Liver (tissue), 9 donors: ENCODE data around the gene TENM3. TPM values are rescaled to one million over a fixed set of nuclear protein-coding genes. Genes with fewer than 3 reads are reported as not detected.

Experiments used
- DNase-seq: peaks from one replicate; pipeline ENCODE4 v3.0.0-alpha.2; 2017; ENCODE audit warnings: low spot score
- H3K27ac ChIP-seq, 2 donors: one replicate each; pipeline ENCODE4 v1.7.0; 2013; ENCODE audit warnings: inconsistent platforms in 2 of 2, low read length in 2 of 2, control low read depth in 1 of 2, low read depth in 1 of 2, mild to moderate bottlenecking in 1 of 2
- H3K27me3 ChIP-seq, 4 donors: one replicate each; pipeline versions ENCODE4 v1.6.1 to v1.7.0; 2013; ENCODE audit warnings: low read length in 3 of 4, inconsistent platforms in 1 of 4, mild to moderate bottlenecking in 1 of 4, moderate library complexity in 1 of 4; ENCODE audit not compliant: control insufficient read depth in 4 of 4, insufficient read depth in 4 of 4
- H3K36me3 ChIP-seq, 4 donors: one replicate each; pipeline versions ENCODE4 v1.6.1 to v1.7.0; 2013; ENCODE audit warnings: low read length in 3 of 4, mild to moderate bottlenecking in 3 of 4, low read depth in 1 of 4, moderate library complexity in 1 of 4; ENCODE audit not compliant: control insufficient read depth in 4 of 4, insufficient read depth in 3 of 4
- H3K4me1 ChIP-seq, 4 donors: one replicate each; pipeline versions ENCODE4 v1.6.1 to v1.7.0; 2013; ENCODE audit warnings: low read length in 3 of 4, mild to moderate bottlenecking in 3 of 4, moderate library complexity in 1 of 4; ENCODE audit not compliant: control insufficient read depth in 4 of 4, insufficient read depth in 4 of 4
- H3K4me3 ChIP-seq, 3 donors: one replicate each; pipeline versions ENCODE4 v1.6.1 to v1.7.0; 2013; ENCODE audit warnings: low read length in 3 of 3, control low read depth in 1 of 3, low read depth in 1 of 3, mild to moderate bottlenecking in 1 of 3
- H3K9ac ChIP-seq, 2 donors: one replicate each; pipeline ENCODE4 v1.7.0; 2013; ENCODE audit warnings: low read length in 2 of 2, mild to moderate bottlenecking in 2 of 2, moderate library complexity in 2 of 2, control low read depth in 1 of 2, low read depth in 1 of 2
- H3K9me3 ChIP-seq, 4 donors: one replicate each; pipeline versions ENCODE4 v1.6.1 to v1.7.0; 2013; ENCODE audit warnings: low read length in 3 of 4; ENCODE audit not compliant: control insufficient read depth in 4 of 4
- EGR1 ChIP-seq, 2 donors: IDR thresholded peaks; 2 replicates each; pipeline ENCODE4 v1.6.1; 2016 to 2018; ENCODE audit warnings: antibody characterized with exemption in 2 of 2, low read depth in 2 of 2
- FOXA1 ChIP-seq: IDR thresholded peaks from 2 replicates; pipeline ENCODE4 v1.6.1; 2016; ENCODE audit warnings: antibody characterized with exemption
- FOXA2 ChIP-seq: IDR thresholded peaks from 2 replicates; pipeline ENCODE4 v1.6.1; 2016; ENCODE audit warnings: antibody characterized with exemption
- GABPA ChIP-seq, 2 donors: IDR thresholded peaks in 1 of 2; conservative IDR thresholded peaks in 1 of 2; 2 replicates each; pipeline ENCODE4 v1.6.1; 2016; ENCODE audit warnings: antibody characterized with exemption in 2 of 2, mild to moderate bottlenecking in 1 of 2, moderate library complexity in 1 of 2
- HNF4A ChIP-seq, 2 donors: conservative IDR thresholded peaks; 2 replicates each; pipeline ENCODE4 v1.6.1; 2016; ENCODE audit warnings: antibody characterized with exemption in 2 of 2, mild to moderate bottlenecking in 2 of 2
- JUND ChIP-seq, 2 donors: IDR thresholded peaks; 2 replicates each; pipeline ENCODE4 v1.6.1; 2016; ENCODE audit warnings: antibody characterized with exemption in 2 of 2
- MAX ChIP-seq: IDR thresholded peaks from 2 replicates; pipeline ENCODE4 v1.6.1; 2016; ENCODE audit warnings: antibody characterized with exemption
- NR2F2 ChIP-seq: IDR thresholded peaks from 2 replicates; pipeline ENCODE4 v1.6.1; 2016; ENCODE audit warnings: antibody characterized with exemption
- RAD21 ChIP-seq, 2 donors: IDR thresholded peaks; 2 replicates each; pipeline ENCODE4 v1.6.1; 2016; ENCODE audit warnings: antibody characterized with exemption in 2 of 2, mild to moderate bottlenecking in 2 of 2
- REST ChIP-seq: IDR thresholded peaks from 2 replicates; pipeline ENCODE4 v1.6.1; 2016; ENCODE audit warnings: antibody characterized with exemption, mild to moderate bottlenecking
- RXRA ChIP-seq, 2 donors: IDR thresholded peaks; 2 replicates each; pipeline ENCODE4 v1.6.1; 2017 to 2018; ENCODE audit warnings: antibody characterized with exemption in 2 of 2, mild to moderate bottlenecking in 1 of 2
- SP1 ChIP-seq: IDR thresholded peaks from 2 replicates; pipeline ENCODE4 v1.6.1; 2018; ENCODE audit warnings: antibody characterized with exemption, mild to moderate bottlenecking
- YY1 ChIP-seq: IDR thresholded peaks from 2 replicates; pipeline ENCODE4 v1.6.1; 2016; ENCODE audit warnings: antibody characterized with exemption, mild to moderate bottlenecking
- WGBS: extraction: QIAGEN DNeasy Blood & Tissue Kit; methylation state at CpG from one replicate; pipeline ENCODE4 v1.1.7; 2013; 5-methylcytosine and 5-hydroxymethylcytosine counted together
- polyA plus RNA-seq, 2 donors: library from polyadenylated mRNA; stranded (reverse) in 1 of 2; unstranded in 1 of 2; fragments of 200-250 nt in 1 of 2; fragments of >200 nt in 1 of 2; fragmentation: Nextera tagmentation in 1 of 2; extraction: Ambion mirVana in 1 of 2; gene quantifications; one replicate each; pipeline versions ENCODE4 v1.2.1 to v1.2.3, GENCODE V29; 2013 to 2015
- total RNA-seq, 2 donors: library from RNA; depleted of rRNA; stranded (reverse); fragments of >200 nt; gene quantifications; one replicate each; pipeline ENCODE4 v1.2.3, GENCODE V29; 2014
- TF ChIP-seq, protein P1 (sequence below): IDR thresholded peaks from 2 replicates; pipeline ENCODE4 v1.6.1; 2016; ENCODE audit warnings: antibody characterized with exemption
- TF ChIP-seq, protein P2 (sequence below): IDR thresholded peaks from 2 replicates; pipeline ENCODE4 v1.6.1; 2016; ENCODE audit warnings: antibody characterized with exemption
- TF ChIP-seq, protein P3 (sequence below): fragments of 150-350 bp; IDR thresholded peaks from 2 replicates; pipeline ENCODE4 v1.5.1; 2017; ENCODE audit warnings: improper control_type of control experiment, low read depth, low read length; ENCODE audit not compliant: missing input control
- donor health status: healthy.
- donor health status: healthy.
- donor health status: healthy.
- donor health status: healthy.
- donor health status: healthy.

TENM3 gene
- total and polyA plus RNA-seq, 4 donors, result 0.32 to 16.8 (median 0.70) TPM

GRCh38 chr4:182704948-182705347, 461.7 kb downstream of the TENM3 start:
- Histone ChIP-seq H3K9me3 (no peaks in the 10 kb centered on the region), H3K4me1 (no peaks in the 10 kb centered on the region), H3K27ac (no peak overlapping the region), H3K36me3 (no peaks in the 10 kb centered on the region), H3K4me3 (no peak overlapping the region), H3K9ac (no peak overlapping the region), H3K27me3 (no peaks in the 10 kb centered on the region)
- TF ChIP-seq, protein P1, sequence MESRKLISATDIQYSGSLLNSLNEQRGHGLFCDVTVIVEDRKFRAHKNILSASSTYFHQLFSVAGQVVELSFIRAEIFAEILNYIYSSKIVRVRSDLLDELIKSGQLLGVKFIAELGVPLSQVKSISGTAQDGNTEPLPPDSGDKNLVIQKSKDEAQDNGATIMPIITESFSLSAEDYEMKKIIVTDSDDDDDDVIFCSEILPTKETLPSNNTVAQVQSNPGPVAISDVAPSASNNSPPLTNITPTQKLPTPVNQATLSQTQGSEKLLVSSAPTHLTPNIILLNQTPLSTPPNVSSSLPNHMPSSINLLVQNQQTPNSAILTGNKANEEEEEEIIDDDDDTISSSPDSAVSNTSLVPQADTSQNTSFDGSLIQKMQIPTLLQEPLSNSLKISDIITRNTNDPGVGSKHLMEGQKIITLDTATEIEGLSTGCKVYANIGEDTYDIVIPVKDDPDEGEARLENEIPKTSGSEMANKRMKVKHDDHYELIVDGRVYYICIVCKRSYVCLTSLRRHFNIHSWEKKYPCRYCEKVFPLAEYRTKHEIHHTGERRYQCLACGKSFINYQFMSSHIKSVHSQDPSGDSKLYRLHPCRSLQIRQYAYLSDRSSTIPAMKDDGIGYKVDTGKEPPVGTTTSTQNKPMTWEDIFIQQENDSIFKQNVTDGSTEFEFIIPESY, result no peak
- TF ChIP-seq HNF4A (conservative IDR thresholded peaks at IDR 0.05) (no peak), JUND (IDR thresholded peaks at IDR 0.05) (no peak), FOXA2 (no peak), YY1 (no peak), NR2F2 (no peak), EGR1 (IDR thresholded peaks at IDR 0.05; ENCODE audit: low read depth in 2 of 2) (no peak), GABPA (IDR thresholded peaks at IDR 0.05 in 1 of 2, conservative IDR thresholded peaks at IDR 0.05 in 1 of 2) (no peak), SP1 (no peak), MAX (no peak), RAD21 (IDR thresholded peaks at IDR 0.05) (no peak), RXRA (IDR thresholded peaks at IDR 0.05) (no peak), FOXA1 (no peak)
- TF ChIP-seq, protein P2, sequence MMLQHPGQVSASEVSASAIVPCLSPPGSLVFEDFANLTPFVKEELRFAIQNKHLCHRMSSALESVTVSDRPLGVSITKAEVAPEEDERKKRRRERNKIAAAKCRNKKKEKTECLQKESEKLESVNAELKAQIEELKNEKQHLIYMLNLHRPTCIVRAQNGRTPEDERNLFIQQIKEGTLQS, result no peak
- WGBS, result 86% methylated on average over 4 of the region's 4 CpGs
- DNase-seq, result no peak

GRCh38 chr4:182705389-182705788, 462.2 kb downstream of the TENM3 start:
- DNase-seq, result no peak
- Histone ChIP-seq H3K36me3 (no peaks in the 10 kb centered on the region), H3K4me1 (no peaks in the 10 kb centered on the region), H3K27ac (no peak overlapping the region), H3K27me3 (no peaks in the 10 kb centered on the region), H3K9me3 (no peaks in the 10 kb centered on the region), H3K4me3 (no peak overlapping the region), H3K9ac (no peak overlapping the region)
- TF ChIP-seq REST (no peak), JUND (IDR thresholded peaks at IDR 0.05) (no peak), NR2F2 (no peak), RAD21 (IDR thresholded peaks at IDR 0.05) (no peak), SP1 (no peak), FOXA2 (no peak)
- TF ChIP-seq, protein P3, sequence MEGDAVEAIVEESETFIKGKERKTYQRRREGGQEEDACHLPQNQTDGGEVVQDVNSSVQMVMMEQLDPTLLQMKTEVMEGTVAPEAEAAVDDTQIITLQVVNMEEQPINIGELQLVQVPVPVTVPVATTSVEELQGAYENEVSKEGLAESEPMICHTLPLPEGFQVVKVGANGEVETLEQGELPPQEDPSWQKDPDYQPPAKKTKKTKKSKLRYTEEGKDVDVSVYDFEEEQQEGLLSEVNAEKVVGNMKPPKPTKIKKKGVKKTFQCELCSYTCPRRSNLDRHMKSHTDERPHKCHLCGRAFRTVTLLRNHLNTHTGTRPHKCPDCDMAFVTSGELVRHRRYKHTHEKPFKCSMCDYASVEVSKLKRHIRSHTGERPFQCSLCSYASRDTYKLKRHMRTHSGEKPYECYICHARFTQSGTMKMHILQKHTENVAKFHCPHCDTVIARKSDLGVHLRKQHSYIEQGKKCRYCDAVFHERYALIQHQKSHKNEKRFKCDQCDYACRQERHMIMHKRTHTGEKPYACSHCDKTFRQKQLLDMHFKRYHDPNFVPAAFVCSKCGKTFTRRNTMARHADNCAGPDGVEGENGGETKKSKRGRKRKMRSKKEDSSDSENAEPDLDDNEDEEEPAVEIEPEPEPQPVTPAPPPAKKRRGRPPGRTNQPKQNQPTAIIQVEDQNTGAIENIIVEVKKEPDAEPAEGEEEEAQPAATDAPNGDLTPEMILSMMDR, result no peak
- 92% methylated on average over 11 of the region's 11 CpGs for WGBS
